H1 (cell line): ENCODE measurements around the gene HDAC8. TPM values are rescaled to one million over a fixed set of nuclear protein-coding genes. Genes with fewer than 3 reads are reported as not detected.

ENCODE experiments used
- ZNF274 ChIP-seq: IDR thresholded peaks from 2 replicates; pipeline ENCODE4 v1.7.0; 2012; ENCODE audit warnings: low read length, borderline replicate concordance; ENCODE audit errors: extremely low read depth
- polyA plus RNA-seq, 7 experiments: library from polyadenylated mRNA; depleted of rRNA in 3 of 7; stranded (reverse) in 5 of 7; unstranded in 2 of 7; fragments of >200 nt in 5 of 7; fragments of 200-250 nt in 2 of 7; gene quantifications; 1 replicate in 5 of 7; 2 replicates in 1 of 7; 4 replicates in 1 of 7; pipeline versions ENCODE4 v1.2.1 to v1.2.3, GENCODE V29; 2011 to 2013; ENCODE audit warnings: missing spikeins in 2 of 7, mixed read lengths in 2 of 7
- total RNA-seq: library from RNA; stranded (reverse); fragmentation: NEBNext Ultra II Directional; extraction: Animal tissue kit (Norgen Biotek cat#: 25700); gene quantifications from 2 replicates; pipeline ENCODE4 v1.2.1, GENCODE V29; 2021
- TF ChIP-seq, protein P1 (sequence below): IDR thresholded peaks from 2 replicates; pipeline ENCODE4 v1.6.1; 2012; ENCODE audit warnings: inconsistent platforms

Gene HDAC8
- total and polyA plus RNA-seq, 2 of the 8 experiments (the other 6 are each of a cell fraction or from before 2014, with no cell fraction given), result 9.7 to 20.3 TPM

- no peak for TF ChIP-seq ZNF274
- TF ChIP-seq, protein P1, sequence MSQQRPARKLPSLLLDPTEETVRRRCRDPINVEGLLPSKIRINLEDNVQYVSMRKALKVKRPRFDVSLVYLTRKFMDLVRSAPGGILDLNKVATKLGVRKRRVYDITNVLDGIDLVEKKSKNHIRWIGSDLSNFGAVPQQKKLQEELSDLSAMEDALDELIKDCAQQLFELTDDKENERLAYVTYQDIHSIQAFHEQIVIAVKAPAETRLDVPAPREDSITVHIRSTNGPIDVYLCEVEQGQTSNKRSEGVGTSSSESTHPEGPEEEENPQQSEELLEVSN, result no peak
Measured at GRCh38 chrX:72367516-72367915, 205.1 kb downstream of the HDAC8 start (continued).
